ENCODE results near the gene EMID1.

Gene EMID1

GRCh38 chr22:29265305-29265704 is 59.6 kb downstream of the EMID1 start:
- Histone ChIP-seq H3K9ac (no peak overlapping the region), H3K4me3 (ENCODE audit: low read depth, low read length) (no peak overlapping the region), H3K4me2 (ENCODE audit: low read length) (no peak overlapping the region), H3K79me2 (peaks cover 18% of the 10 kb centered on the region), H3K9me3 (ENCODE audit: control insufficient read depth, low read length) (no peaks in the 10 kb centered on the region), H3K27ac (no peak overlapping the region), H2AFZ (no peak overlapping the region), H3K27me3 (ENCODE audit: control insufficient read depth, insufficient read depth, low read length) (no peaks in the 10 kb centered on the region), H3K36me3 (ENCODE audit: control insufficient read depth, insufficient read depth, low read length) (no peaks in the 10 kb centered on the region), H3K4me1 (peaks cover 5% of the 10 kb centered on the region)
- TF ChIP-seq CTCF (IDR thresholded peaks at IDR 0.05): no peak

- Histone ChIP-seq H3K4me2 (ENCODE audit: low read length) (no peak overlapping the region), H3K27ac (no peak overlapping the region), H2AFZ (no peak overlapping the region), H3K9ac (no peak overlapping the region), H3K4me3 (ENCODE audit: low read depth, low read length) (no peak overlapping the region), H3K79me2 (peaks cover 18% of the 10 kb centered on the region), H3K36me3 (ENCODE audit: control insufficient read depth, insufficient read depth, low read length) (no peaks in the 10 kb centered on the region), H3K9me3 (ENCODE audit: control insufficient read depth, low read length) (no peaks in the 10 kb centered on the region), H3K27me3 (ENCODE audit: control insufficient read depth, insufficient read depth, low read length) (no peaks in the 10 kb centered on the region), H3K4me1 (peaks cover 5% of the 10 kb centered on the region)
- TF ChIP-seq CTCF (IDR thresholded peaks at IDR 0.05): no peak
Observed at GRCh38 chr22:29265929-29266328, 60.2 kb downstream of the EMID1 start.

- peaks cover 7% of the 10 kb centered on the region for H3K4me1 ChIP-seq
- H3K27ac ChIP-seq: peak overlapping the region; percentile 99
- peaks cover 22% of the 10 kb centered on the region for H3K79me2 ChIP-seq
- no peaks in the 10 kb centered on the region for H3K9me3 ChIP-seq (ENCODE audit: control insufficient read depth, low read length)
- peak overlapping the region; percentile 92 for H2AFZ ChIP-seq
- TF ChIP-seq CTCF (IDR thresholded peaks at IDR 0.05): no peak
- peak overlapping the region; percentile 92 for H3K4me2 ChIP-seq (ENCODE audit: low read length)
- no peaks in the 10 kb centered on the region for H3K36me3 ChIP-seq (ENCODE audit: control insufficient read depth, insufficient read depth, low read length)
- no peaks in the 10 kb centered on the region for H3K27me3 ChIP-seq (ENCODE audit: control insufficient read depth, insufficient read depth, low read length)
- H3K9ac ChIP-seq: no peak overlapping the region
- peak overlapping the region; percentile 94 for H3K4me3 ChIP-seq (ENCODE audit: low read depth, low read length)
Observed at GRCh38 chr22:29266564-29267461, 61.1 kb downstream of the EMID1 start.

- TF ChIP-seq CTCF (IDR thresholded peaks at IDR 0.05): no peak
- Histone ChIP-seq H3K27me3 (ENCODE audit: control insufficient read depth, insufficient read depth, low read length) (no peaks in the 10 kb centered on the region), H3K9me3 (ENCODE audit: control insufficient read depth, low read length) (no peaks in the 10 kb centered on the region), H3K4me1 (peaks cover 7% of the 10 kb centered on the region), H3K79me2 (peaks cover 25% of the 10 kb centered on the region), H3K36me3 (ENCODE audit: control insufficient read depth, insufficient read depth, low read length) (no peaks in the 10 kb centered on the region), H3K4me3 (ENCODE audit: low read depth, low read length) (peak overlapping the region; percentile 94), H3K9ac (peak overlapping the region; percentile 92), H3K27ac (peak overlapping the region; percentile 99), H2AFZ (peak overlapping the region; percentile 92), H3K4me2 (ENCODE audit: low read length) (peak overlapping the region; percentile 92)
Observed at GRCh38 chr22:29267462-29267857, 61.8 kb downstream of the EMID1 start.

Measured in parathyroid adenoma (tissue), 2 donors.